Fibroblast of skin of scalp (primary cell): Measurements from ENCODE around the gene SBF2.
A peak's percentile ranks its signal among the peaks of the same experiment; 100 is the strongest.
"Not testable (repeated sequence)": the region's sequence is repeated elsewhere in the genome, so short reads cannot be mapped to it uniquely, and the experiment has no call there.

Source experiments
- DNase-seq: peaks from one replicate; pipeline ENCODE4 v3.0.0-alpha.2; 2013

Gene SBF2

DNA sequence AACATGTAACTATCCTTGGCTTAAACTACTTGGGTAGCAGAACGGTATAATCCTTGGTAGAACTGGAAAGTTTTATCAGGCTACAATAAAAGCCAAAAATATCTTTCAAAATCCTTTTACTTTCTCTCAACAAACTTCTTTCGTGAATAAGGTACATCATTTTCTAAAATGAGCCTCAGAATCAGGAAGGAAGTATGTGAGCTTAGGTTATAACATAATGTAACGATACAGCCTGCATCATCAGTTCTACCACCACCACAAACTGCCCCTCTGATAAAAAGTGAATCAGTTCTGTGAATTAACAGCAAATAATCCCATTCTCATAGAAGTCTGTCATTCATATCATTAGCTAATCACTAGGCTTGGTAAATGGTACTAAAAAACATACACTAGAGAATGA, 244.3 kb downstream of the SBF2 start:
- DNase-seq, result no peak

- no peak for DNase-seq
Observed at GRCh38 chr11:10048350-10048749, 245.7 kb downstream of the SBF2 start.

DNA sequence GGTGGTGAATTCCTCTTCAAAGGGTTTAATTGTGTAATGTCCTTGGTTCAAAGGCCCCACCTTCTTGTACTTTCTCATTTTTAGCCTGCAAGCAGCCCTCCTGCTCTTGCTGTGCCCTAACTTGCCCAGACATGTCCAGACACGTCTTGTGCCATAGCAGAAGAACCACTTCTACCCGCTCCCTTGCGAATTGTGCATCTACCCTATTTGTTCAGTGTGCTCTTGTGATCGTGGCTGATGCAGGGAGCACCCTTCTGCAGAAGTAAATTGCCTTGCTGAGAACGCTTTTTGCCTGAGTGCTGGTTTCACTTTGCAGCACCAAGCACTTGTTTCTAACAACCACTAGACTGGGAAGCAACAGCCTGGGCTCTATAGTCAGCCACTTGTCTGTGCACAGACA, 249.4 kb downstream of the SBF2 start:
- no peak for DNase-seq

DNA sequence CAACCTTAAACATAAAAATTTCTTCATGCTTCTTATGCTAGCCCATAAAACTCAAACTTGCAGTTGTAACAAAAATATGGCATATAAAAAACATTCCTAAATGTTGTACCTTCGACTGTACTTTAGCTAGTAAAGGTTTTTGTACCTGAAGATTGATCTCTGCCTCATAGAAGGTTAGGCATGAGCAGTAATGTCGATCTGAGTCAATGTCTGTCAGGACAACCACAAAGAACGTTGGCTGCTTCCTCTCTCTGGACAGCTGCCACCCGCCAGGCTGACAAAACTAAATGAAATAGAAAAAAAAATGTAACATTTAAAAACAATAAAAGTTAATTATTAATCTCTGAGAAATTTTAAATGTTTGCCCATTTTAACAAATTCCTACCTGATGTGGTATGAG, 251.3 kb downstream of the SBF2 start:
- DNase-seq, result no peak

GRCh38 chr11:10041748-10042446, 252.1 kb downstream of the SBF2 start:
- no peak for DNase-seq

- DNase-seq, result no peak
Observed at GRCh38 chr11:10041332-10041731, 252.7 kb downstream of the SBF2 start.

DNA sequence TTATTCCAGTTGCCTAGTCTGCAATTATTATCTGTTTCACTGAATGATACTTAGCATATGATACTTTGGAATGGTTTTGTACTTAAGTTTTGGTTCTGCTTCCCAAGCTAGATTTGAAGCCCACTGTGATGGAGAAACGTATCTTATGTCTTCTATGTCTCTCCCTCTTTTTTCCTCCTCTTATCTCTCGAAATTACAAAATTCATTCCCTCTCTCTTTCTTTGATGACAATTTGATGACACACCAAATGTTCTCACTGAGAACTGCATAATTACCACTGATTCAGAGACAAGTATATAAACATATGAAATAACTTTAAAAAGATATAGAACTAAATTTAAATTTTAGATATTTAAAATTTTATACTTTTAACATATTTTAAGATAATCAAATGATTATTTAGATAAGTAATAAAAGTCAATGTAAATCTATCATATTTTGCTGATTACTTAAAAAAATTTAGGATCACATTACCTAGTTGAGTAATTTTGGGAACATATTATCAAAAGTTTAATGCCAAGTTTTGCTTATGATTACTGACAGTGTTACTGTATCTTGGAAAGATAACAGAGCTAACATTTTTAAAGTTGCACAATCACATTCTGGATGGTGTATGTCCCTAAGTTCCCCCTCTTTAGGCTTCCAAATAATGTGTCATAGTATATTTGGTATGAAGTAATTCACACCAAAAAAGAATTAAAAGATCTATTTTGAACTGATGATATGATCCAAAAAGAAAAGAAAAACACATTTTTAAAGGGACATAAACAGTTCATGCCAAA, 255.3 kb downstream of the SBF2 start:
- peak; percentile 28 for DNase-seq

DNA sequence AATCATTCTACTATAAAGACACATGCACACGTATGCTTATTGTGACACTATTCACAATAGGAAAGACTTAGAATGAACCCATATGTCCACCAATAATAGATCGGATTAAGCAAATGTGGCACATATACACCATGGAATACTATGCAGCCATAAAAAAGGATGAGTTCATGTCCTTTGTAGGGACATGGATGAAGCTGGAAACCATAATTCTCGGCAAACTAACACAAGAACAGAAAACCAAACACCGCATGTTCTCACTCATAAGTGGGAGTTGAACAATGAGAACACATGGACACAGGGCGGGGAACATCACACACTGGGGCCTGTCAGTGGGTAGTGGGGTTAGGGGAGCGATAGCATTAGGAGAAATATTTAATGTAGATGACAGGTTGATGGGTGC, 258.1 kb downstream of the SBF2 start:
- DNase-seq, result not testable (repeated sequence)

- DNase-seq, result peak; percentile 79
Observed at GRCh38 chr11:10032935-10033334, 261.1 kb downstream of the SBF2 start.

- no peak for DNase-seq
Observed at GRCh38 chr11:10030122-10030490, 263.9 kb downstream of the SBF2 start.

- DNase-seq, result peak; percentile 46
Observed at GRCh38 chr11:10029386-10030121, 264.5 kb downstream of the SBF2 start.

DNA sequence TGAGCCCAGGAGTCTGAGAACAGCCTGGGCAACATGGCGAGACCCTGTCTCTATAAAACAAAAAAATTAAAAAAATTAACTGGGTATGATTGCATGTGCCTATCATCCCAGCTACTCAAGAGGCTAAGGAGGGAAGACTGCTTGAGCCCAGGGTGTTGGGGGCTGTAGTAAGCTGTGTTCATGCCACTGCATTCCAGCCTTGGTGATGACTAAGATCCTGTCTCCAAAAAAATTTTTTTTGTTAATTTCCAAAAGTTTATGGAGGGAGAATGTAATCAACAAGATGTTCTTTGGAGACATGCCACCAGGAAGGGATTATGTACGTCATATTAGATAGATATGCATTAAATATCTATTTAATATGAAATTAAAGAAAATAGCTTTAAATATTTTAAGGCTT, 267.5 kb downstream of the SBF2 start:
- DNase-seq, result peak; percentile 87

GRCh38 chr11:10023212-10023611, 270.8 kb downstream of the SBF2 start:
- DNase-seq, result peak; percentile 58

GRCh38 chr11:10022764-10023163, 271.3 kb downstream of the SBF2 start:
- no peak for DNase-seq

- DNase-seq, result no peak
Observed at GRCh38 chr11:10021563-10021962, 272.5 kb downstream of the SBF2 start.

- DNase-seq, result no peak
Observed at GRCh38 chr11:10019906-10020682, 273.9 kb downstream of the SBF2 start.

DNA sequence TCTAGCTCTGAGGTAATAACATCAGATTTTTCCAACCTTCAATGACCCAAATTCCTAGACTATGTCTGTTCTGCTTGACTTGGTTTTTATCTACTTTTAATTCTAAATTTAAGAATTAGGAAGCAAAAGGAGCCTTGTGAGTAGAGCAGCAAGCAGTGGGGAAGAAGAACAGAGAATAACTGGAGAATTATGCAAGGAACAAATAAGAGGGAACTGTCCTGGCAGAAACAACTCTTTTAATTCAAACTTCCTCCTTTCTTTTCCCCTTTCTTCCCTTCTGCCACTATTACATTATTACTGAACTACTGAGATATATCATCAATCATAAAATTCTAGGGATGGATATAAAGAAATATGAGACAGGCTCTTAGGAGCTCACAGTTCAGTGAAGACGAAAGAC, 276.1 kb downstream of the SBF2 start:
- no peak for DNase-seq

DNA sequence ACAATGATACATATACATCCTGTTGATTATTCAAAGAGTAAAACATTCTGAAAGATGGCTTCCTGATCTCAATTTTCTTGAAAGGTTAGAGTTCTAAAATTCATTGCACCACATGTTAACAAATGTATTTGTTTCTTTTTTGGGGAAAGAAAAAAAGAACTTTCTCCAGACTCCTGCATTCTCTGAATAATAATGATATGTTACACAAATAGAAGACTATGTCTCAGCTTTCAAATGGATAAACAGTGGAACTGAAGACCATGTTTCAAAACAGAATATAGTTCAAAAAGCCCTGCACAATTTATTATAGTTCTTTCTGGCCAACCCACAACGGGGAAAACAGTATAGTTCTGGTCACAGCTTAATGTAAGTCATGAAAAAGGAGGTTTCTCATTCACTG, 277.0 kb downstream of the SBF2 start:
- DNase-seq, result no peak

DNA sequence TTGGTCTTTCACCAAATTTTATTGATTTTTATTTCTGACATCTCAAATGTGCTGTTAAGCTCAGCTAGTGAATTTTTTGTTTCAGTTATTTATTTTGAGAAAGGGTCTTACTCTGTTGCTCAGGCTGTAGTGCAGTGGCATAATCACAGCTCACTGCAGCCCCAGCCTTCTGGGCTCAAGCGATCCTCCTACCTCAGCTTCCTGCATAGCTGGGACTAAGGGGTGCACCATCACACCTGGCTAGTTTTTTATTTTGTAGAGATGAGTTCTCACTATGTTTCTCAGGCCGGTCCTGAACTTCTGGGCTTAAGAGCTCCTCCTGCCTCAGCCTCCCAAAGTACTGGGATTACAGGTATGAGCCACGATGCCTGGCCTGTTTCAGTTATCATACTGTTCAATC, 282.0 kb downstream of the SBF2 start:
- no peak for DNase-seq

- DNase-seq, result no peak
Observed at GRCh38 chr11:10005955-10006525, 288.0 kb downstream of the SBF2 start.

DNA sequence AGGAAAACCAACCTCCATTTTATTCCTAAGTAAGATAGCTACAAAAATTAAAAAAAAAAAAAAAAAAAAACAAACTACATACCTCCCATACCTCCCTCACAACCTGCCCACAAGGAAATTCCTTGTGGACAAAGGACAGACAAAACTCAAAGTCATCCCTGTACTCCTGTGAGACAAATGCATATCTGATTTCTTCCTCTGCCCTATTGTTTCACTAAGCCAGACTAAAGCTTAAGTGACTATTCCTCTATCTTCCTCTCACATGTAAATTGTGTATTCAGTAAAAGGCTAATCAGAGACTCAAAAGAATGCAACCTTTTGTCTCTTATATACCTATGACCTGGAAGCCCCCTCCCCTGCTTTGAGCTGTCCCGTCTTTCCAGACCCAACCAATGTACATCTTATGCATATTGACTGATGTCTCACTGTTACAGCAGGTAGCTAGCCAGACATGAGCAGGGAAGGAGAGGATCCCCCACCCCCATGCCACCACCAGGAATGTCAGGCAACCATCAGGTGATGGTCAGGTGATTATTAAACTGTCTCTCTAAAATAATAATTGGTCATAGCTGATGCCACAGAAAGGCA, 289.4 kb downstream of the SBF2 start:
- DNase-seq, result peak; percentile 64

GRCh38 chr11:10002221-10002620, 291.8 kb downstream of the SBF2 start:
- DNase-seq, result no peak
